WI38 (cell line): Measurements from ENCODE around the gene GP9.
"Not testable (repeated sequence)": the region's sequence is repeated elsewhere in the genome, so short reads cannot be mapped to it uniquely, and the experiment has no call there.

ENCODE experiments used
- H3K4me3 ChIP-seq: 2 replicates; pipeline ENCODE4 v1.5.1; 2011; ENCODE audit warnings: low read depth, mild to moderate bottlenecking, control low read depth, low read length
- CTCF ChIP-seq: IDR thresholded peaks from 2 replicates; pipeline ENCODE4 v1.5.1; 2012; ENCODE audit warnings: low read depth, mild to moderate bottlenecking, control low read depth, low read length

GP9 gene

GRCh38 chr3:129084501-129084900 lies 23.9 kb downstream of the GP9 start:
- H3K4me3 ChIP-seq: no peak overlapping the region
- TF ChIP-seq CTCF: no peak

GRCh38 chr3:129085165-129085715 lies 24.7 kb downstream of the GP9 start:
- no peak overlapping the region for H3K4me3 ChIP-seq
- no peak for TF ChIP-seq CTCF

- TF ChIP-seq CTCF: no peak
- H3K4me3 ChIP-seq: no peak overlapping the region
These were observed 25.2 kb downstream of the GP9 start for GRCh38 chr3:129085818-129086217.

GRCh38 chr3:129087138-129087702 lies 26.6 kb downstream of the GP9 start:
- H3K4me3 ChIP-seq: no peak overlapping the region
- TF ChIP-seq CTCF: no peak

GRCh38 chr3:129087904-129088303 lies 27.3 kb downstream of the GP9 start:
- H3K4me3 ChIP-seq: not testable (repeated sequence)

- H3K4me3 ChIP-seq: not testable (repeated sequence)
These were observed 27.7 kb downstream of the GP9 start for GRCh38 chr3:129088312-129088711.

- TF ChIP-seq CTCF: no peak
- no peak overlapping the region for H3K4me3 ChIP-seq
These were observed 34.7 kb downstream of the GP9 start for GRCh38 chr3:129095285-129095684.

- no peak for TF ChIP-seq CTCF
- no peak overlapping the region for H3K4me3 ChIP-seq
These were observed 39.7 kb downstream of the GP9 start for GRCh38 chr3:129100274-129100673.
